ENCODE data around the gene TAMALIN. TPM values are rescaled to one million over a fixed set of nuclear protein-coding genes. Genes with fewer than 3 reads are reported as not detected.
A peak's percentile ranks its signal among the peaks of the same experiment; 100 is the strongest.

Gene TAMALIN
- total and polyA plus RNA-seq, 3 experiments from 2014 or later: 1.4 to 8.4 (median 7.3) TPM

DNA sequence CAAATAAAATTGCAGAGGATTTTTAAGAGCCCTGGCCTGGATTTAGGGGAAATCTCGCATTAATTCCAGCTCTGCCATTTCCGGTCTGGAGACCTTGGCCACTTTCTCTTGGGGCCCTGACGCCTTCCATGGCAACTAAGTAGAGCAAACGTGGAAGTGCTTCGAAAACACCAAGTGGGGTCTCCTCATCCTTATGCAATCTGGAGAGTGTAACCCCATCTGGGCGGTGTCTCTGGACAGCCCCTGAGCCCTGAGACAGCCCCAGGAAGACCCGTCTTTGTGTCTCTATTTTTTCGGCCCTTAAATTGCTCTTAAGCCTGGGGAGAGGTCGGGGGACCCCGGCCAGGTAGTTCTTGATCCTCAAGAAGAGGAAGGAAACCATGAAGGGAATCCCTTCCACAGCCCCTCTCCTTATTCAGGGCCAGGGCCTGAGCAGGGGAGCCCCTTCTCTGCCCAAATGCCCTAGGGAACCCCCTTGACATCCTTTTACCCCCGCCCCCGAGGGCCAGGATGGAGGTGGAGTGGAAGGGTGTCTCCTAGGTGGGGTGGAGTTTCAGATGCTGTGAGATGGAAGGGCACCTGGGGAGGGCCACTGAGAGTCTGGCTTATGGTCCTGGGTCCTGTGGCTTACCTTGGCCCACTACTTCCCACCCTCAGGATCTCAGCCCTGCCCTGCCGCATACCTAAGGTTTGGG is 26.8 kb downstream of the TAMALIN start:
- ChIA-PET CTCF (interaction anchor here (1.2 to 20.9 kb wide), 4 partner anchors 9 to 43 kb away, joined by 3 to 580 read pairs (median 105); partner anchors contain the start of genes ATG101 and SMIM41), POLR2A (interaction anchor here (0.5 to 1.4 kb wide), 3 partner anchors 10 to 36 kb away, joined by 4 to 15 read pairs (median 6); partner anchors contain the start of genes ATG101 and NR4A1)
- no peaks in the 10 kb centered on the region for H3K36me3 ChIP-seq (ENCODE audit: insufficient read depth, low read length)
- peak overlapping the region; percentile 46 for H3K4me3 ChIP-seq (ENCODE audit: low read length)
- peaks cover 25 to 48% (median 33%) of the 10 kb centered on the region in 3 donors for H3K4me1 Mint-ChIP-seq
- no peak for DNase-seq
- peak overlapping the region; percentile 58 for H3K27ac ChIP-seq (ENCODE audit: low read depth, low read length)
- no peaks in the 10 kb centered on the region for H3K9me3 Mint-ChIP-seq
- H3K9me3 ChIP-seq (ENCODE audit: low read length): no peaks in the 10 kb centered on the region
- H3K4me1 ChIP-seq (ENCODE audit: insufficient read depth, low read length): peaks cover 28% of the 10 kb centered on the region
- peaks cover 0 to 3% of the 10 kb centered on the region in 2 donors for H3K27me3 Mint-ChIP-seq
- H3K27ac Mint-ChIP-seq: peak overlapping the region; percentile 79 to 97 (median 93)
- H3K27me3 ChIP-seq (ENCODE audit: insufficient read depth, low read length, poor library complexity, severe bottlenecking): no peaks in the 10 kb centered on the region
- H3K36me3 Mint-ChIP-seq: no peaks in the 10 kb centered on the region
- H3K4me3 Mint-ChIP-seq: peak overlapping the region; percentile 59 to 90 (median 81)

GRCh38 chr12:52035190-52035589 is 28.4 kb downstream of the TAMALIN start:
- Histone ChIP-seq H3K27me3 (ENCODE audit: insufficient read depth, low read length, poor library complexity, severe bottlenecking) (no peaks in the 10 kb centered on the region), H3K4me3 (ENCODE audit: low read length) (no peak overlapping the region), H3K9me3 (ENCODE audit: low read length) (no peaks in the 10 kb centered on the region), H3K4me1 (ENCODE audit: insufficient read depth, low read length) (peaks cover 28% of the 10 kb centered on the region), H3K27ac (ENCODE audit: low read depth, low read length) (no peak overlapping the region), H3K36me3 (ENCODE audit: insufficient read depth, low read length) (no peaks in the 10 kb centered on the region)
- Mint-ChIP-seq H3K27me3 (peaks cover 0 to 3% of the 10 kb centered on the region in 2 donors), H3K27ac (peak overlapping the region in 6 of 8 donors; percentile 68 to 97 (median 84)), H3K9me3 (no peaks in the 10 kb centered on the region), H3K4me3 (peak overlapping the region in 2 of 7 donors; percentile 27 to 32), H3K36me3 (no peaks in the 10 kb centered on the region), H3K4me1 (peaks cover 25 to 51% (median 39%) of the 10 kb centered on the region in 3 donors)
- POLR2A ChIA-PET: no interaction called here
- DNase-seq: no peak
- CTCF ChIA-PET: interaction anchor here (17.0 to 20.9 kb wide), 2 partner anchors 11 to 41 kb away, joined by 206 to 580 read pairs; partner anchors contain the start of genes ATG101 and SMIM41

- Mint-ChIP-seq H3K27me3 (peaks cover 0 to 3% of the 10 kb centered on the region in 2 donors), H3K4me1 (peaks cover 25 to 52% (median 39%) of the 10 kb centered on the region in 3 donors), H3K4me3 (peak overlapping the region in 6 of 7 donors; percentile 45 to 87 (median 70)), H3K27ac (peak overlapping the region in 7 of 8 donors; percentile 10 to 91 (median 89)), H3K9me3 (no peaks in the 10 kb centered on the region), H3K36me3 (no peaks in the 10 kb centered on the region)
- peaks cover 28% of the 10 kb centered on the region for H3K4me1 ChIP-seq (ENCODE audit: insufficient read depth, low read length)
- CTCF ChIA-PET: interaction anchor here (20.9 kb wide), 1 partner anchor 12 kb away, joined by 206 read pairs; no protein-coding TSS in a partner anchor
- H3K9me3 ChIP-seq (ENCODE audit: low read length): no peaks in the 10 kb centered on the region
- no peak overlapping the region for H3K4me3 ChIP-seq (ENCODE audit: low read length)
- H3K36me3 ChIP-seq (ENCODE audit: insufficient read depth, low read length): no peaks in the 10 kb centered on the region
- no peaks in the 10 kb centered on the region for H3K27me3 ChIP-seq (ENCODE audit: insufficient read depth, low read length, poor library complexity, severe bottlenecking)
- no peak for DNase-seq
- peak overlapping the region; percentile 57 for H3K27ac ChIP-seq (ENCODE audit: low read depth, low read length)
- POLR2A ChIA-PET: interaction anchor here (1.1 kb wide), 1 partner anchor 15 kb away, joined by 4 read pairs; the partner anchor contains the start of gene NR4A1
Observed at GRCh38 chr12:52035926-52036325, 29.2 kb downstream of the TAMALIN start.

GRCh38 chr12:52036587-52037171 is 29.9 kb downstream of the TAMALIN start:
- Histone ChIP-seq H3K27ac (ENCODE audit: low read depth, low read length) (peak overlapping the region; percentile 57), H3K4me3 (ENCODE audit: low read length) (peak overlapping the region; percentile 59), H3K27me3 (ENCODE audit: insufficient read depth, low read length, poor library complexity, severe bottlenecking) (no peaks in the 10 kb centered on the region), H3K9me3 (ENCODE audit: low read length) (no peaks in the 10 kb centered on the region), H3K36me3 (ENCODE audit: insufficient read depth, low read length) (no peaks in the 10 kb centered on the region), H3K4me1 (ENCODE audit: insufficient read depth, low read length) (peaks cover 32% of the 10 kb centered on the region)
- DNase-seq: peak; percentile 84 to 92 (median 89)
- CTCF ChIA-PET: interaction anchor here (20.9 kb wide), 1 partner anchor 12 kb away, joined by 206 read pairs; no protein-coding TSS in a partner anchor
- H3K4me1 Mint-ChIP-seq: peaks cover 26 to 55% (median 42%) of the 10 kb centered on the region in 3 donors
- H3K27ac Mint-ChIP-seq: peak overlapping the region; percentile 23 to 91 (median 84)
- H3K36me3 Mint-ChIP-seq: no peaks in the 10 kb centered on the region
- H3K4me3 Mint-ChIP-seq: peak overlapping the region; percentile 43 to 87 (median 61)
- H3K9me3 Mint-ChIP-seq: no peaks in the 10 kb centered on the region
- POLR2A ChIA-PET: interaction anchor here (1.1 kb wide), 1 partner anchor 14 kb away, joined by 4 read pairs; the partner anchor contains the start of gene NR4A1
- H3K27me3 Mint-ChIP-seq: peaks cover 0 to 4% of the 10 kb centered on the region in 2 donors

DNA sequence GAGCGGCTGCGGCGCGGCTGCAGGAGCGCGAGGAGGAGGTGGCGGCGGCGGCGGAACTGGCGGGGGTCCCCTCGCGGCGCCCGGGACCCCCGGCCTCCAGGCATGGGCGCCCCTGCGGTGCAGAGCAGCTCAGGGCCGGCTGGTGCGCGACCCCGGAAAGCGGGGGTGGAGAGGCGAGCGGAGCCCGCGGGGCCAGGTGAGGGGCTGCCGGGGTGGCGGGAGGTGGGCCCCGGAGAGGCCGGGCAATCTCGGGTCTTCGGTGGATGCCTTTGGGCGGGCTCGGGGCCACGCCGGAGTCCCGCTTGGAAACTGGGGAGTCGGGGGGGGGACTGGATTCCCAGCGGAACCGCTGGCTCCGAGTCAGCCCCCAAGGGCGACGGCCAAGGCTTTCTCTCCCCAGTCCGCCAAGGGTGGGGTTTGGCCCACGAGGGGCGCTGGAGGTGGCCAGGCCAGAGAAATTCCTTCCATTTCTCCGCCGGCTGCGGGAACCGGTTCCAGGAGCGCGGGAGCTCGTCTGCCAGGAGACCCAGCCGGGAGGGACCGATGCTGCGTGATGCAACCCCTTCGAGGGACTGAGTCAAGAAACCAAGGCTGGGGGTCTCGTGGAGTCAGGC is 30.6 kb downstream of the TAMALIN start:
- peak overlapping the region; percentile 9 for H3K27ac ChIP-seq (ENCODE audit: low read depth, low read length)
- no peaks in the 10 kb centered on the region for H3K27me3 ChIP-seq (ENCODE audit: insufficient read depth, low read length, poor library complexity, severe bottlenecking)
- no peak overlapping the region for H3K4me3 ChIP-seq (ENCODE audit: low read length)
- Mint-ChIP-seq H3K27me3 (peaks cover 0 to 5% of the 10 kb centered on the region in 2 donors), H3K27ac (peak overlapping the region in 5 of 8 donors; percentile 29 to 93 (median 79)), H3K4me3 (peak overlapping the region in 5 of 7 donors; percentile 40 to 70 (median 47)), H3K9me3 (no peaks in the 10 kb centered on the region), H3K36me3 (no peaks in the 10 kb centered on the region), H3K4me1 (peaks cover 33 to 56% (median 44%) of the 10 kb centered on the region in 3 donors)
- CTCF ChIA-PET: interaction anchor here (2.0 to 20.9 kb wide), 2 partner anchors 13 to 14 kb away, joined by 5 to 206 read pairs; partner anchors contain the start of gene NR4A1
- no peak for DNase-seq
- peaks cover 36% of the 10 kb centered on the region for H3K4me1 ChIP-seq (ENCODE audit: insufficient read depth, low read length)
- H3K9me3 ChIP-seq (ENCODE audit: low read length): no peaks in the 10 kb centered on the region
- no peaks in the 10 kb centered on the region for H3K36me3 ChIP-seq (ENCODE audit: insufficient read depth, low read length)
- POLR2A ChIA-PET: interaction anchor here (0.5 to 1.0 kb wide), 2 partner anchors 14 to 30 kb away, joined by 4 read pairs; partner anchors contain the start of gene NR4A1

DNA sequence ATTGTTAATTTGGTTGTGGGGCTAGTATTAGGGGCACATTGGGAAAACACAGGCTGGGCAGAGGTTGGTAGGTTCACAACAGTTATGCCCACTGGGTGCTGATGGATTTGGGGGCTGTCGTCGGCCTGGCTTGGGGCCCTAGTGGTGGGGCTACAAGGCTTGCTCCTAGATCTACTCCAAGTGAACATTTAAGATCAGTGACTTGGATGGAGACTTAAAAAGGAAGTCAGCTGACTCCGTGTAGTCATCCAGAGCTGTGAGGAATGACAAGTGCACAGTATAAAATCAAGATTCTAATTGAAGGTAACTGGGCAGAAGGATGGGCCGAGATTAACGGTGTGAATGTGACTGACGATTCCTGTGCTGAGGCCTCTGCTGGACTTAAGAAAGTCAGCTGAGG is 31.7 kb downstream of the TAMALIN start:
- Mint-ChIP-seq H3K36me3 (no peaks in the 10 kb centered on the region), H3K4me3 (peak overlapping the region; percentile 31 to 83 (median 67)), H3K4me1 (peaks cover 28 to 51% (median 37%) of the 10 kb centered on the region in 3 donors), H3K27ac (peak overlapping the region; percentile 9 to 95 (median 80)), H3K9me3 (no peaks in the 10 kb centered on the region), H3K27me3 (peaks cover 0 to 5% of the 10 kb centered on the region in 2 donors)
- H3K27ac ChIP-seq (ENCODE audit: low read depth, low read length): no peak overlapping the region
- H3K36me3 ChIP-seq (ENCODE audit: insufficient read depth, low read length): no peaks in the 10 kb centered on the region
- no peaks in the 10 kb centered on the region for H3K9me3 ChIP-seq (ENCODE audit: low read length)
- POLR2A ChIA-PET: interaction anchor here (0.6 to 1.0 kb wide), 2 partner anchors 12 to 527 kb away, joined by 3 to 7 read pairs; partner anchors contain the start of gene NR4A1
- no peak overlapping the region for H3K4me3 ChIP-seq (ENCODE audit: low read length)
- CTCF ChIA-PET: interaction anchor here (1.0 to 20.9 kb wide), 5 partner anchors 8 to 47 kb away, joined by 3 to 206 read pairs (median 4); partner anchors contain the start of gene NR4A1
- H3K4me1 ChIP-seq (ENCODE audit: insufficient read depth, low read length): peaks cover 34% of the 10 kb centered on the region
- H3K27me3 ChIP-seq (ENCODE audit: insufficient read depth, low read length, poor library complexity, severe bottlenecking): no peaks in the 10 kb centered on the region
- no peak for DNase-seq

DNA sequence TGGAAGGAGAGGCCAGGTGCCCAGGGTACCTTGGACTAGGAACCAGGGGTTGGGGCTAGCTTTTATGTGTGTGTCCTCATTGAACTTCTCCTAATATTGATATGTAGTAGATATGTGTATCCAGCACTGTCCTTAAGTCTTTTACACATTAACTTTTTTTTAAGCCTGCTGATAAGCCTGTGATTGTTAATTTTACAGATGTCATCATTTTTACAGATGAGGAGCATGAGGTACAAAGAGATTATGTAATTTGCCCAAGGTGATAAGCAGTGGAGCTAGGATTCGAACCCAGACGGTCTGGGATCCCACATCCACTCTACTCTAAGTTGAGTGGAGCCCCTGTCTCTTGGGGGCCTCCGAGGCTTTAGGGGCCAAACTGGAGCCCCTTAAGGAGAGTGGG is 34.3 kb downstream of the TAMALIN start:
- Mint-ChIP-seq H3K36me3 (no peaks in the 10 kb centered on the region), H3K27me3 (peaks cover 0 to 3% of the 10 kb centered on the region in 2 donors), H3K27ac (peak overlapping the region in 5 of 8 donors; percentile 31 to 75 (median 68)), H3K4me1 (peaks cover 17 to 34% (median 29%) of the 10 kb centered on the region in 3 donors), H3K9me3 (no peaks in the 10 kb centered on the region), H3K4me3 (no peak overlapping the region)
- Histone ChIP-seq H3K9me3 (ENCODE audit: low read length) (no peaks in the 10 kb centered on the region), H3K4me1 (ENCODE audit: insufficient read depth, low read length) (peaks cover 29% of the 10 kb centered on the region), H3K36me3 (ENCODE audit: insufficient read depth, low read length) (no peaks in the 10 kb centered on the region), H3K27ac (ENCODE audit: low read depth, low read length) (no peak overlapping the region), H3K27me3 (ENCODE audit: insufficient read depth, low read length, poor library complexity, severe bottlenecking) (no peaks in the 10 kb centered on the region), H3K4me3 (ENCODE audit: low read length) (no peak overlapping the region)
- CTCF ChIA-PET: interaction anchor here (1.2 to 20.9 kb wide), 2 partner anchors 17 to 29 kb away, joined by 5 to 206 read pairs; partner anchors contain the start of gene ATG101
- no peak for DNase-seq
- POLR2A ChIA-PET: interaction anchor here (1.3 kb wide), 1 partner anchor 10 kb away, joined by 4 read pairs; no protein-coding TSS in a partner anchor

Data from CD8-positive, alpha-beta memory T cell (primary cell).